Neural progenitor cell (in vitro differentiated cells): ENCODE results near the gene TTYH2. TPM values are rescaled to one million over a fixed set of nuclear protein-coding genes. Genes with fewer than 3 reads are reported as not detected.

Experiments
- DNase-seq: peaks from one replicate; pipeline ENCODE4 v3.0.0-alpha.2; 2016; ENCODE audit warnings: low spot score
- H2AFZ ChIP-seq: fragments of 200-600 bp; sonication (generic); replicated peaks from 2 replicates; pipeline ENCODE4 v1.6.1; 2016; ENCODE audit warnings: antibody characterized with exemption
- H3F3A ChIP-seq: fragments of 200-600 bp; sonication (generic); 2 replicates; pipeline ENCODE4 v1.6.1; 2016; ENCODE audit warnings: antibody characterized with exemption, low read depth
- H3K27ac ChIP-seq: fragments of 200-600 bp; sonication (generic); 2 replicates; pipeline ENCODE4 v1.5.1; 2016; ENCODE audit warnings: mild to moderate bottlenecking
- H3K27me3 ChIP-seq: fragments of 200-600 bp; sonication (generic); 2 replicates; pipeline ENCODE4 v1.6.1; 2016; ENCODE audit warnings: mild to moderate bottlenecking, moderate library complexity
- H3K36me3 ChIP-seq: fragments of 200-600 bp; sonication (generic); 2 replicates; pipeline ENCODE4 v1.5.1; 2016
- H3K4me1 ChIP-seq: fragments of 200-600 bp; sonication (generic); 2 replicates; pipeline ENCODE4 v1.6.1; 2016; ENCODE audit warnings: mixed run types
- H3K4me2 ChIP-seq: fragments of 200-600 bp; sonication (generic); 2 replicates; pipeline ENCODE4 v1.6.1; 2016
- H3K4me3 ChIP-seq: fragments of 200-600 bp; sonication (generic); 2 replicates; pipeline ENCODE4 v1.5.1; 2016
- H3K79me2 ChIP-seq: fragments of 200-600 bp; sonication (generic); 2 replicates; pipeline ENCODE4 v1.6.1; 2016; ENCODE audit warnings: low read depth
- H3K9ac ChIP-seq: fragments of 200-600 bp; sonication (generic); 2 replicates; pipeline ENCODE4 v1.6.1; 2016
- H3K9me3 ChIP-seq: fragments of 200-600 bp; sonication (generic); 2 replicates; pipeline ENCODE4 v1.5.1; 2016; ENCODE audit warnings: low read depth
- H4K20me1 ChIP-seq: fragments of 200-600 bp; sonication (generic); 2 replicates; pipeline ENCODE4 v1.6.1; 2016; ENCODE audit warnings: low read depth
- H3K27ac Mint-ChIP-seq: 3 replicates; pipeline ENCODE4 v1.8.0; 2021; ENCODE audit warnings: mixed read lengths
- H3K27me3 Mint-ChIP-seq: 2 replicates; pipeline ENCODE4 v1.8.0; 2022; ENCODE audit warnings: low read depth, mild to moderate bottlenecking, inconsistent platforms, moderate library complexity, mixed read lengths; ENCODE audit not compliant: insufficient read depth
- H3K36me3 Mint-ChIP-seq: 3 replicates; pipeline ENCODE4 v1.8.0; 2021; ENCODE audit warnings: mixed read lengths
- H3K4me1 Mint-ChIP-seq: 3 replicates; pipeline ENCODE4 v1.8.0; 2021; ENCODE audit warnings: mixed read lengths
- H3K4me3 Mint-ChIP-seq: 3 replicates; pipeline ENCODE4 v1.8.0; 2021; ENCODE audit warnings: mild to moderate bottlenecking, moderate library complexity, mixed read lengths
- H3K9me3 Mint-ChIP-seq: 3 replicates; pipeline ENCODE4 v1.8.0; 2020; ENCODE audit warnings: mixed read lengths
- EZH2 ChIP-seq: fragments of 200-600 bp; sonication (generic); IDR thresholded peaks from 2 replicates; pipeline ENCODE4 v1.6.1; 2017; ENCODE audit warnings: antibody characterized with exemption, mild to moderate bottlenecking, moderate library complexity
- EZH2phosphoT487 ChIP-seq: fragments of 200-600 bp; sonication (generic); IDR thresholded peaks from 2 replicates; pipeline ENCODE4 v1.6.1; 2017; ENCODE audit warnings: antibody characterized with exemption
- total RNA-seq: library from RNA; depleted of rRNA; stranded (reverse); fragments of >200 nt; gene quantifications from 2 replicates; pipeline ENCODE4 v1.2.3, GENCODE V29; 2015; ENCODE audit warnings: low replicate concordance
- TF ChIP-seq, protein P1 (sequence below): fragments of 200-600 bp; sonication (generic); IDR thresholded peaks from 2 replicates; pipeline ENCODE4 v1.5.1; 2017; ENCODE audit warnings: antibody characterized with exemption, mild to moderate bottlenecking

Gene TTYH2
- total RNA-seq, 1 donor from 2014 or later, result 5.8 TPM

DNA sequence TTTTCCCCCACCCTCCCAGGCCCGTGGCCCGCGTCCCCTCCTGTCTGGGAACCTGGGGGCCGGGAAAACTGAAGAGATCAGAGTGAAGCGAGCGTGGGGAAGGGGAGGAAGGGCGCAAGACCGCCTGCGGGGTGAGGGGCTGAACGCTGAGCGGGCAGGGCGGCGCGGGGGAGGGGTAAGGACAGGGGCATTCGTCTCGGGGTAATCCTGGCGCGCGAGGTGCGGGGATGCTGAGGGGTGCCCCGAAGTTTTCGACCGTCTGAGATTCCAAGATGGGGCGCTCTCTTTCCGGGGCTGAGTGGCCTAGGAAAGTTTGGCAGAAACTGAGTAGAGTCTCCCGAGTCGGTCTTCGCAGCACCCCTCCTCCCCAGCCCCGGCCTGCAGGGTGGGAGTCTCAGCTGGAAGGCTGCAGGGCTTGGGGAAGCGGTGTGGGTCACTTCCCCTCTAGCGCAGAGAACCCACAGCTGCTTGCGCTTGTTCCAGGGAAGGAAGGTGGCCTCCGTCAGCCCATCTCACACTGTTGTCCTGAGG, 555 bp downstream of the TTYH2 start:
- H3K36me3 Mint-ChIP-seq, result peaks cover 2% of the 10 kb centered on the region

DNA sequence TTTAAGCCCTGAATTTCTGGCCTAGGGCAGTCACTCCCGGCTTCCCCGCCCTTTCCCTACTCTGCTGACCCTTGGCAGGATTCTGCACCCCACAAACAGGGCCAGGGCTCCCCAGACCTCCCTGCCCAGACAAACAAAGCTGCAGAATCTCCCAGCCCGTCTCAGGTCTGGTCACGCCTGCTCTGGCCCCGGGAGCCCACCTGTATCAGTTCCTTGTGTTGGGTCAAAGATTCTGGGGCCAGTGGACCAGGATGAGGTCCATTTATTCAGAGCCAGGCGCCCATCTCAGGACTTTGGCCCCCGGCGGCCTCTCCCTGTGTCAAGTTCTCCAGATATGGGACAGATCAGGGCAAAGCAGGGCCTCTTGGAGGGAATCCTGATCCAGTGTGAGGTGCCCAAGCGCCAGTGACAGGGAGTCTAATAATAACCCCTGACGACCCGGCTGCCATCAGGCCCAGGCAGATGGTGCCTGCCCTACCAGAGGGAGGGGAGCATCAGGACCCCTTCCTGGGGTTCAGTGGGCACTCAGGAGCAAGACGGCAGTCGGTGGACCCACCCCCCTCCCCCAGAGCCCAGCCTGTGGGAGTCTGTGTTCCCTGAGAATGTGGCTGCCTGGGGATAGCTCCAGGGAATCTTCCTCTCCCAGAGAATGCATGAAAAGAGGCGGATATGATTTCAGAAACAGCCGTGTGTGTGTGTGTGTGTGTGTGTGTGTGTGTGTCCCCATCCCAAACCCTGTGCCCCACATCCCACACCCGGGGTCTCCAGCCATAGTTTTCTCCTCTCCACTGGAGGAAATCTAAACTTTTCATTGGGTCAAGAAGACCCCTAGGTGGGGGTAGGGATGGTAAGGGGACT, 1.3 kb downstream of the TTYH2 start:
- H3F3A ChIP-seq, result peaks cover 34% of the 10 kb centered on the region
- no peak for DNase-seq
- peaks cover 34% of the 10 kb centered on the region for H4K20me1 ChIP-seq
- Mint-ChIP-seq H3K4me1 (peaks cover 58% of the 10 kb centered on the region), H3K4me3 (peak overlapping the region; percentile 83), H3K27me3 (peaks cover 17% of the 10 kb centered on the region), H3K9me3 (no peaks in the 10 kb centered on the region), H3K27ac (no peak overlapping the region), H3K36me3 (peaks cover 2% of the 10 kb centered on the region)
- H3K9ac ChIP-seq, result no peak overlapping the region
- H3K4me3 ChIP-seq, result peak overlapping the region; percentile 62
- no peak overlapping the region for H2AFZ ChIP-seq
- TF ChIP-seq EZH2, result no peak
- no peak for TF ChIP-seq EZH2phosphoT487
- TF ChIP-seq, protein P1, sequence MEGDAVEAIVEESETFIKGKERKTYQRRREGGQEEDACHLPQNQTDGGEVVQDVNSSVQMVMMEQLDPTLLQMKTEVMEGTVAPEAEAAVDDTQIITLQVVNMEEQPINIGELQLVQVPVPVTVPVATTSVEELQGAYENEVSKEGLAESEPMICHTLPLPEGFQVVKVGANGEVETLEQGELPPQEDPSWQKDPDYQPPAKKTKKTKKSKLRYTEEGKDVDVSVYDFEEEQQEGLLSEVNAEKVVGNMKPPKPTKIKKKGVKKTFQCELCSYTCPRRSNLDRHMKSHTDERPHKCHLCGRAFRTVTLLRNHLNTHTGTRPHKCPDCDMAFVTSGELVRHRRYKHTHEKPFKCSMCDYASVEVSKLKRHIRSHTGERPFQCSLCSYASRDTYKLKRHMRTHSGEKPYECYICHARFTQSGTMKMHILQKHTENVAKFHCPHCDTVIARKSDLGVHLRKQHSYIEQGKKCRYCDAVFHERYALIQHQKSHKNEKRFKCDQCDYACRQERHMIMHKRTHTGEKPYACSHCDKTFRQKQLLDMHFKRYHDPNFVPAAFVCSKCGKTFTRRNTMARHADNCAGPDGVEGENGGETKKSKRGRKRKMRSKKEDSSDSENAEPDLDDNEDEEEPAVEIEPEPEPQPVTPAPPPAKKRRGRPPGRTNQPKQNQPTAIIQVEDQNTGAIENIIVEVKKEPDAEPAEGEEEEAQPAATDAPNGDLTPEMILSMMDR, result no peak
- peaks cover 40% of the 10 kb centered on the region for H3K27me3 ChIP-seq
- no peaks in the 10 kb centered on the region for H3K36me3 ChIP-seq
- H3K4me2 ChIP-seq, result peak overlapping the region; percentile 99
- no peaks in the 10 kb centered on the region for H3K9me3 ChIP-seq
- peaks cover 34% of the 10 kb centered on the region for H3K4me1 ChIP-seq
- no peak overlapping the region for H3K27ac ChIP-seq
- no peaks in the 10 kb centered on the region for H3K79me2 ChIP-seq

More for the DNA sequence above, 555 bp downstream of the TTYH2 start:
- Histone ChIP-seq H3K9me3 (no peaks in the 10 kb centered on the region), H3K4me1 (peaks cover 34% of the 10 kb centered on the region), H3K4me3 (peak overlapping the region; percentile 62), H4K20me1 (peaks cover 42% of the 10 kb centered on the region), H2AFZ (peak overlapping the region; percentile 50), H3K36me3 (no peaks in the 10 kb centered on the region), H3K27ac (no peak overlapping the region), H3K79me2 (no peaks in the 10 kb centered on the region), H3K4me2 (peak overlapping the region; percentile 99), H3K9ac (no peak overlapping the region), H3K27me3 (peaks cover 40% of the 10 kb centered on the region), H3F3A (peaks cover 41% of the 10 kb centered on the region)
- Mint-ChIP-seq H3K4me1 (peaks cover 65% of the 10 kb centered on the region), H3K27ac (no peak overlapping the region), H3K4me3 (peak overlapping the region; percentile 83), H3K27me3 (peaks cover 11% of the 10 kb centered on the region), H3K9me3 (no peaks in the 10 kb centered on the region)
- TF ChIP-seq EZH2phosphoT487, result no peak
- no peak for TF ChIP-seq EZH2
- DNase-seq, result peak; percentile 39

DNA sequence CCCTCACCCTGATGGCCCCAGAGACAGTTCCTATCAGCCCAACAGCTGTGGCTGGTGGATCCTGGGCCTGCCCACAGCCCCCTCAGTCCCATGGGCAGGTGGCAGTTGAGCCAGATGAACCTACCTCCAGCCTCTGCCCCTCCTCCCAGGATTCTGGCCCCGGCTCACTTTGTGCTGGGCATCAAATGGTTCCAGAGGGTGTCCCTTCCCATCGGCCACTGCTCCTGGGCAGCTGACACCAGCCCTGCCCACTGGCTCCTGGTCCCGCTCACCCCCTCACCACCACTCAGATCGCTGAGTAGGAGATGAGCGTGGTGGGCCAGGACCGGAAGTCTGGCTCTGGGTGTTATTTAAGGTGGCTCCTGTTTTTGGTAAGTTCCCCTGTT, 2.0 kb downstream of the TTYH2 start:
- Histone ChIP-seq H3K9me3 (no peaks in the 10 kb centered on the region), H3F3A (peaks cover 27% of the 10 kb centered on the region), H3K27ac (no peak overlapping the region), H3K4me3 (no peak overlapping the region), H3K27me3 (peaks cover 40% of the 10 kb centered on the region), H3K36me3 (no peaks in the 10 kb centered on the region), H3K79me2 (no peaks in the 10 kb centered on the region), H2AFZ (no peak overlapping the region), H4K20me1 (peaks cover 28% of the 10 kb centered on the region), H3K4me2 (no peak overlapping the region), H3K9ac (no peak overlapping the region), H3K4me1 (peaks cover 32% of the 10 kb centered on the region)
- Mint-ChIP-seq H3K36me3 (peaks cover 2% of the 10 kb centered on the region), H3K4me1 (peaks cover 53% of the 10 kb centered on the region), H3K4me3 (no peak overlapping the region), H3K27ac (no peak overlapping the region), H3K9me3 (no peaks in the 10 kb centered on the region), H3K27me3 (peaks cover 17% of the 10 kb centered on the region)
- DNase-seq, result no peak
- no peak for TF ChIP-seq EZH2phosphoT487
- no peak for TF ChIP-seq EZH2
- TF ChIP-seq, protein P1, result no peak
